ENCODE data around the gene ZNF205. TPM values are rescaled to one million over a fixed set of nuclear protein-coding genes. Genes with fewer than 3 reads are reported as not detected.
A peak's percentile ranks its signal among the peaks of the same experiment; 100 is the strongest.

Gene ZNF205
- total and polyA plus RNA-seq, 2 of the 8 experiments (the other 6 are each of a cell fraction or from before 2014, with no cell fraction given) = 19.1 to 19.9 TPM

DNA sequence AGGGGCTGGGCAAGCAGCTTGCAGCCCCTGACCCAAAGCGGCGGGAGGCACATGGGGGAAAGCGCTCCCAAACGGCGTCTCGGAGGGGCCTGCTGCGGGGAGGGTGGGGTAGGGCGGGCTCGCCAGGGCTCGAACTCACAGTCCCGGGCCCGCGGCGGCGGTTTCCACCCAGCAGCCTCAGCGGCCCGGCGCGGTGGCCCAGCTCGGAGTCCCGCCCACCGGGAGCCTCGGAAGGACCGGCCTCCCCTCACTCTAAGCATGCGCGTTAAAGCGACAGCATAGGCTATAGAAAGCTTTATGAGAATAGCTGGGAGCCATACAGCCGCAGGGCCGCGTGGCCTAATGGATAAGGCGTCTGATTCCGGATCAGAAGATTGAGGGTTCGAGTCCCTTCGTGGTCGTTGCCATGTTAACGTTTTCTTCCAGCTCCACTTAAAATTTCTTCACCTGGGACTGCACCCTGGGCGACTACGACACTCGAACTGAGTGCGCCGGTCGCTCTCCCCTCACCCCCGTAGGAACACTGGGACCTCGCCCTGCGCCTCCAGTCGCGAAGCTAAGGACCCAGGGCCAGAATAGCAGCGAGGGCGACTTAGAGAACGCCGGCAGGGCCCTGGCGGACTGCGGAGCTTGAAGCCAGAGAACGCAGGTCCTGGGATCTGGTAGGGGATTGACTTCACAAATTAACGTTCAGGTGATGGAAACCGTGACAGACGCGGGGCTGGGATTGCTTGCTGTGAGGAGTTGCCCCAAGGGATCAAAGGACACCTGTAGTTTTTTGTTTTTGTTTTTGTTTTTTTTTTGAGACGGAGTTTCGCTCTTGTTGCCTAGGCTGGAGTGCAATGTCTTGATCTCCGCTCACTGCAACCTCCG, 38.2 kb downstream of the ZNF205 start (continued):
- peak; percentile 40; the same call in 1 of the 2 replicates for TF ChIP-seq RBBP5 (IDR thresholded peaks at IDR 0.05; ENCODE audit: borderline replicate concordance, low read depth, low read length)
- TF ChIP-seq FOSL1 (IDR thresholded peaks at IDR 0.05; ENCODE audit: insufficient read depth, low read depth, low read length) = no peak
- TF ChIP-seq PHF8 (conservative IDR thresholded peaks at IDR 0.05; ENCODE audit: low read depth, low read length) = no peak
- TF ChIP-seq, protein P1, sequence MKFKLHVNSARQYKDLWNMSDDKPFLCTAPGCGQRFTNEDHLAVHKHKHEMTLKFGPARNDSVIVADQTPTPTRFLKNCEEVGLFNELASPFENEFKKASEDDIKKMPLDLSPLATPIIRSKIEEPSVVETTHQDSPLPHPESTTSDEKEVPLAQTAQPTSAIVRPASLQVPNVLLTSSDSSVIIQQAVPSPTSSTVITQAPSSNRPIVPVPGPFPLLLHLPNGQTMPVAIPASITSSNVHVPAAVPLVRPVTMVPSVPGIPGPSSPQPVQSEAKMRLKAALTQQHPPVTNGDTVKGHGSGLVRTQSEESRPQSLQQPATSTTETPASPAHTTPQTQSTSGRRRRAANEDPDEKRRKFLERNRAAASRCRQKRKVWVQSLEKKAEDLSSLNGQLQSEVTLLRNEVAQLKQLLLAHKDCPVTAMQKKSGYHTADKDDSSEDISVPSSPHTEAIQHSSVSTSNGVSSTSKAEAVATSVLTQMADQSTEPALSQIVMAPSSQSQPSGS (IDR thresholded peaks at IDR 0.05; ENCODE audit: low read length) = peak; percentile 71; the same call in 1 of the 2 replicates
- peak; percentile 70 for TF ChIP-seq TAF7 (optimal IDR thresholded peaks at IDR 0.05; ENCODE audit: borderline replicate concordance, low read depth, low read length)
- TF ChIP-seq SP4 (IDR thresholded peaks at IDR 0.05; ENCODE audit: low read length) = no peak
- TF ChIP-seq SIN3A (conservative IDR thresholded peaks at IDR 0.05 in 1 of 2, IDR thresholded peaks at IDR 0.05 in 1 of 2; ENCODE audit: low read depth in 1 of 2, low read length in 2 of 2) = no peak; a peak in 1 of 4 replicates
- TF ChIP-seq SIX5 (IDR thresholded peaks at IDR 0.05; ENCODE audit: low read depth, low read length) = no peak
- no peak for TF ChIP-seq BCL11A (IDR thresholded peaks at IDR 0.05; ENCODE audit: low read depth in 2 of 2, low read length in 2 of 2)
- TF ChIP-seq, protein P2, sequence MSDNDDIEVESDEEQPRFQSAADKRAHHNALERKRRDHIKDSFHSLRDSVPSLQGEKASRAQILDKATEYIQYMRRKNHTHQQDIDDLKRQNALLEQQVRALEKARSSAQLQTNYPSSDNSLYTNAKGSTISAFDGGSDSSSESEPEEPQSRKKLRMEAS (IDR thresholded peaks at IDR 0.05) = peak; percentile 48
- TF ChIP-seq SIRT6 (IDR thresholded peaks at IDR 0.05; ENCODE audit: low read length) = no peak
- TF ChIP-seq RNF2 (IDR thresholded peaks at IDR 0.05; ENCODE audit: borderline replicate concordance, low read depth, low read length, missing control alignments, poor library complexity, severe bottlenecking) = no peak
- TF ChIP-seq POU5F1 (IDR thresholded peaks at IDR 0.05; ENCODE audit: low read depth, low read length) = peak; percentile 78; the same call in 1 of the 2 replicates
- TF ChIP-seq NANOG (IDR thresholded peaks at IDR 0.05; ENCODE audit: insufficient read depth, low read depth, low read length, poor library complexity, severe bottlenecking) = peak; percentile 24
- TF ChIP-seq TBP (IDR thresholded peaks at IDR 0.05; ENCODE audit: low read depth, low read length) = peak; percentile 100

Measured in H1 (cell line).